Measurements from ENCODE around the gene SRGAP1.

SRGAP1 gene

DNA sequence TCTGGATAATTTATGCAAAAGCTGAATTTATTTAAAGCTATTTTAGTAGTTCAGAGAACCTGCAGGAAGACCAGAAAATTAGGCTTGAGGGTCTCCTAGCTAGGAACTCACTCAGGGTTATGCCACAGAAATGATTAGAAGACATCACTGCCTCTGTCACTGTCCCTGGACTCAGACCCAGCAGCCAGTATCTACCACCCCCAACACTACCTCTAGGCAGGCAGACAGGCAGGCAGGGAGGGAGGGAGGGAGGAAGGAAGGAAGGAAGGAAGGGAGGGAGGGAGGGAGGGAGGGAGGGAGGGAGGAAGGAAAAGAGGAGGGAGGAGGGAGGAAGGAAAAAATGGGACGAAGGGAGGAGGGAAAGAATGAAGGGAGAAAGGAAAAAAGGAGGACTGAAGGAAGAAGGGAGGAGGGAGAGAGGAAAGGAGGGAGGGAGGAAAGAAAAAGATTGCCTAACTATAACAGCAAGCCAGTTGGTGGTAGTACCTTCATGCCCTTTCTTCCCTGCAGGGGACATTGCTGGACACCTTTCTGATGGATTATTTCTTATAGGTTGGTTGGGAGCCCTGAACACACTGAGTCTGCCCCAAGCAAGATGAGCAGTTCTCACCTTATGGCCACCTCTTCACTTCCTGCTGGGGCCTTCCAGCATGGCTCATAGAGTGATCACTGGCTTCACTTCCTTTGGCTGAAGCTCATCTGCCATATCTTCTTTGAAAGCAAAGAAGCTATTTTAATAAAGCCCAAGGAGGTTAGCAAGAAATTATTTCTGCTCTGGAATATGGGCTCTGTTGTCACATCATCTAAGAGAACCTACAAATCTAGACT, 327.9 kb downstream of the SRGAP1 start:
- WGBS, 2 donors (ENCODE audit: extremely low coverage in 2 of 2, insufficient read length in 2 of 2, insufficient replicate concordance in 1 of 2) = 100% methylated on average over 1 of the region's 1 CpG; no CpG with 5 or more reads in 1 of the 2 donors
- H3K9me3 ChIP-seq (replicated peaks in 1 of 2; ENCODE audit: control insufficient read depth in 2 of 2, insufficient read depth in 1 of 2, low read depth in 1 of 2, low read length in 2 of 2) = no peaks in the 10 kb centered on the region
- H2AK5ac ChIP-seq (ENCODE audit: low read depth, low read length) = no peak overlapping the region
- H3K4me3 ChIP-seq (ENCODE audit: low read length in 2 of 2) = no peak overlapping the region
- no peaks in the 10 kb centered on the region for H3K79me1 ChIP-seq (ENCODE audit: low read depth, low read length)
- no peak overlapping the region for H4K8ac ChIP-seq (ENCODE audit: low read depth, low read length)
- no peak overlapping the region for H4K91ac ChIP-seq (ENCODE audit: low read depth, low read length, poor library complexity)
- peak overlapping the region; percentile 55 for H3K23ac ChIP-seq (ENCODE audit: low read depth, low read length, poor library complexity)
- H3K36me3 ChIP-seq (replicated peaks in 1 of 2; ENCODE audit: control insufficient read depth in 2 of 2, insufficient read depth in 2 of 2, low read length in 2 of 2) = no peaks in the 10 kb centered on the region
- no peak overlapping the region for H3K4ac ChIP-seq (ENCODE audit: low read length)
- peaks cover 0 to 13% of the 10 kb centered on the region in 2 donors for H3K4me1 ChIP-seq (ENCODE audit: control insufficient read depth in 2 of 2, insufficient read depth in 1 of 2, low read depth in 1 of 2, low read length in 2 of 2)
- no peak overlapping the region for H3K14ac ChIP-seq (ENCODE audit: low read length)
- H3K4me2 ChIP-seq (ENCODE audit: insufficient read depth, low read length, poor library complexity, severe bottlenecking) = no peak overlapping the region
- H3K27me3 ChIP-seq (ENCODE audit: control insufficient read depth in 3 of 3, insufficient read depth in 3 of 3, low read depth in 1 of 3, low read length in 3 of 3) = no peaks in the 10 kb centered on the region
- H2BK15ac ChIP-seq (ENCODE audit: low read length) = no peak overlapping the region
- H2BK5ac ChIP-seq (ENCODE audit: low read length) = no peak overlapping the region
- H2BK12ac ChIP-seq (ENCODE audit: low read length) = no peak overlapping the region
- H3K18ac ChIP-seq (ENCODE audit: low read length) = no peak overlapping the region
- no peak for DNase-seq (ENCODE audit: low spot score)
- H2BK120ac ChIP-seq (ENCODE audit: low read depth, low read length) = no peak overlapping the region
- H3K9ac ChIP-seq (ENCODE audit: low read depth, low read length, poor library complexity) = no peak overlapping the region
- H3K27ac ChIP-seq (replicated peaks; ENCODE audit: low read length) = no peak overlapping the region
- no peak overlapping the region for H2AFZ ChIP-seq (ENCODE audit: low read length)

- H2BK12ac ChIP-seq (ENCODE audit: low read length) = no peak overlapping the region
- no peak overlapping the region for H3K14ac ChIP-seq (ENCODE audit: low read length)
- no peak overlapping the region for H4K8ac ChIP-seq (ENCODE audit: low read depth, low read length)
- no peak overlapping the region for H4K91ac ChIP-seq (ENCODE audit: low read depth, low read length, poor library complexity)
- no peak overlapping the region for H3K9ac ChIP-seq (ENCODE audit: low read depth, low read length, poor library complexity)
- peaks cover 0 to 13% of the 10 kb centered on the region in 2 donors for H3K4me1 ChIP-seq (ENCODE audit: control insufficient read depth in 2 of 2, insufficient read depth in 1 of 2, low read depth in 1 of 2, low read length in 2 of 2)
- no peak overlapping the region for H2AK5ac ChIP-seq (ENCODE audit: low read depth, low read length)
- no peak overlapping the region for H3K4ac ChIP-seq (ENCODE audit: low read length)
- no peak overlapping the region for H3K18ac ChIP-seq (ENCODE audit: low read length)
- no peaks in the 10 kb centered on the region for H3K27me3 ChIP-seq (ENCODE audit: control insufficient read depth in 3 of 3, insufficient read depth in 3 of 3, low read depth in 1 of 3, low read length in 3 of 3)
- H3K9me3 ChIP-seq (replicated peaks in 1 of 2; ENCODE audit: control insufficient read depth in 2 of 2, insufficient read depth in 1 of 2, low read depth in 1 of 2, low read length in 2 of 2) = no peaks in the 10 kb centered on the region
- no peak overlapping the region for H3K4me3 ChIP-seq (ENCODE audit: low read length in 2 of 2)
- H2AFZ ChIP-seq (ENCODE audit: low read length) = no peak overlapping the region
- whole genome bisulfite sequencing, 2 donors (ENCODE audit: extremely low coverage in 2 of 2, insufficient read length in 2 of 2, insufficient replicate concordance in 1 of 2) = no CpG with 5 or more reads among the region's 3 CpGs
- no peak overlapping the region for H2BK120ac ChIP-seq (ENCODE audit: low read depth, low read length)
- no peaks in the 10 kb centered on the region for H3K36me3 ChIP-seq (replicated peaks in 1 of 2; ENCODE audit: control insufficient read depth in 2 of 2, insufficient read depth in 2 of 2, low read length in 2 of 2)
- no peak overlapping the region for H3K27ac ChIP-seq (replicated peaks; ENCODE audit: low read length)
- no peak overlapping the region for H3K4me2 ChIP-seq (ENCODE audit: insufficient read depth, low read length, poor library complexity, severe bottlenecking)
- no peak overlapping the region for H3K23ac ChIP-seq (ENCODE audit: low read depth, low read length, poor library complexity)
- H3K79me1 ChIP-seq (ENCODE audit: low read depth, low read length) = no peaks in the 10 kb centered on the region
- no peak overlapping the region for H2BK5ac ChIP-seq (ENCODE audit: low read length)
- H2BK15ac ChIP-seq (ENCODE audit: low read length) = no peak overlapping the region
- no peak for DNase-seq (ENCODE audit: low spot score)
These were observed 329.0 kb downstream of the SRGAP1 start for GRCh38 chr12:64173456-64173855.

- H3K14ac ChIP-seq (ENCODE audit: low read length) = no peak overlapping the region
- H3K4me1 ChIP-seq (ENCODE audit: control insufficient read depth in 2 of 2, insufficient read depth in 1 of 2, low read depth in 1 of 2, low read length in 2 of 2) = peaks cover 0 to 13% of the 10 kb centered on the region in 2 donors
- H3K79me1 ChIP-seq (ENCODE audit: low read depth, low read length) = no peaks in the 10 kb centered on the region
- H3K18ac ChIP-seq (ENCODE audit: low read length) = no peak overlapping the region
- no peak overlapping the region for H2BK12ac ChIP-seq (ENCODE audit: low read length)
- no peak overlapping the region for H3K4me3 ChIP-seq (ENCODE audit: low read length in 2 of 2)
- H2BK120ac ChIP-seq (ENCODE audit: low read depth, low read length) = no peak overlapping the region
- no peak overlapping the region for H3K9ac ChIP-seq (ENCODE audit: low read depth, low read length, poor library complexity)
- no peak overlapping the region for H3K23ac ChIP-seq (ENCODE audit: low read depth, low read length, poor library complexity)
- H2BK15ac ChIP-seq (ENCODE audit: low read length) = no peak overlapping the region
- no CpG with 5 or more reads among the region's 2 CpGs for WGBS, 2 donors (ENCODE audit: extremely low coverage in 2 of 2, insufficient read length in 2 of 2, insufficient replicate concordance in 1 of 2)
- DNase-seq (ENCODE audit: low spot score) = no peak
- H3K36me3 ChIP-seq (replicated peaks in 1 of 2; ENCODE audit: control insufficient read depth in 2 of 2, insufficient read depth in 2 of 2, low read length in 2 of 2) = no peaks in the 10 kb centered on the region
- H2BK5ac ChIP-seq (ENCODE audit: low read length) = no peak overlapping the region
- H4K91ac ChIP-seq (ENCODE audit: low read depth, low read length, poor library complexity) = no peak overlapping the region
- peak overlapping the region; percentile 57 for H2AFZ ChIP-seq (ENCODE audit: low read length)
- H3K4me2 ChIP-seq (ENCODE audit: insufficient read depth, low read length, poor library complexity, severe bottlenecking) = no peak overlapping the region
- no peaks in the 10 kb centered on the region for H3K27me3 ChIP-seq (ENCODE audit: control insufficient read depth in 3 of 3, insufficient read depth in 3 of 3, low read depth in 1 of 3, low read length in 3 of 3)
- H3K27ac ChIP-seq (replicated peaks; ENCODE audit: low read length) = no peak overlapping the region
- no peak overlapping the region for H4K8ac ChIP-seq (ENCODE audit: low read depth, low read length)
- no peak overlapping the region for H2AK5ac ChIP-seq (ENCODE audit: low read depth, low read length)
- H3K9me3 ChIP-seq (replicated peaks in 1 of 2; ENCODE audit: control insufficient read depth in 2 of 2, insufficient read depth in 1 of 2, low read depth in 1 of 2, low read length in 2 of 2) = no peaks in the 10 kb centered on the region
- H3K4ac ChIP-seq (ENCODE audit: low read length) = no peak overlapping the region
These were observed 330.9 kb downstream of the SRGAP1 start for GRCh38 chr12:64175254-64175945.

GRCh38 chr12:64177001-64177400, 332.5 kb downstream of the SRGAP1 start:
- Histone ChIP-seq H3K36me3 (replicated peaks in 1 of 2; ENCODE audit: control insufficient read depth in 2 of 2, insufficient read depth in 2 of 2, low read length in 2 of 2) (no peaks in the 10 kb centered on the region), H3K27me3 (ENCODE audit: control insufficient read depth in 3 of 3, insufficient read depth in 3 of 3, low read depth in 1 of 3, low read length in 3 of 3) (no peaks in the 10 kb centered on the region), H3K4me3 (ENCODE audit: low read length in 2 of 2) (no peak overlapping the region), H2BK12ac (ENCODE audit: low read length) (no peak overlapping the region), H3K4ac (ENCODE audit: low read length) (no peak overlapping the region), H2AK5ac (ENCODE audit: low read depth, low read length) (no peak overlapping the region), H3K4me2 (ENCODE audit: insufficient read depth, low read length, poor library complexity, severe bottlenecking) (no peak overlapping the region), H4K8ac (ENCODE audit: low read depth, low read length) (no peak overlapping the region), H3K9ac (ENCODE audit: low read depth, low read length, poor library complexity) (no peak overlapping the region), H3K23ac (ENCODE audit: low read depth, low read length, poor library complexity) (no peak overlapping the region), H3K27ac (replicated peaks; ENCODE audit: low read length) (no peak overlapping the region), H3K18ac (ENCODE audit: low read length) (no peak overlapping the region), H3K4me1 (ENCODE audit: control insufficient read depth in 2 of 2, insufficient read depth in 1 of 2, low read depth in 1 of 2, low read length in 2 of 2) (peaks cover 2 to 12% of the 10 kb centered on the region in 2 donors), H4K91ac (ENCODE audit: low read depth, low read length, poor library complexity) (no peak overlapping the region), H3K79me1 (ENCODE audit: low read depth, low read length) (no peaks in the 10 kb centered on the region), H3K9me3 (replicated peaks in 1 of 2; ENCODE audit: control insufficient read depth in 2 of 2, insufficient read depth in 1 of 2, low read depth in 1 of 2, low read length in 2 of 2) (no peaks in the 10 kb centered on the region), H2BK15ac (ENCODE audit: low read length) (no peak overlapping the region), H2BK5ac (ENCODE audit: low read length) (no peak overlapping the region), H2AFZ (ENCODE audit: low read length) (no peak overlapping the region), H2BK120ac (ENCODE audit: low read depth, low read length) (no peak overlapping the region), H3K14ac (ENCODE audit: low read length) (no peak overlapping the region)
- no CpG with 5 or more reads among the region's 7 CpGs for WGBS, 2 donors (ENCODE audit: extremely low coverage in 2 of 2, insufficient read length in 2 of 2, insufficient replicate concordance in 1 of 2)
- DNase-seq (ENCODE audit: low spot score) = no peak

Data from neuronal stem cell (in vitro differentiated cells).